Testis (tissue), 2 donors: ENCODE data around the gene TPRG1.

Source experiments
- POLR2A ChIP-seq: fragments of 450-650 bp; IDR thresholded peaks from one replicate; pipeline ENCODE4 v1.6.1; 2017; ENCODE audit warnings: antibody characterized with exemption, mild to moderate bottlenecking, moderate library complexity
- TF ChIP-seq, protein P1 (sequence below), 3 experiments: fragments of 450-650 bp in 2 of 3; fragments of 200-600 bp in 1 of 3; sonication (generic) in 1 of 3; IDR thresholded peaks; one replicate each; pipeline ENCODE4 v1.5.1; 2016 to 2019; ENCODE audit warnings: antibody characterized with exemption in 3 of 3, mild to moderate bottlenecking in 2 of 3, moderate library complexity in 1 of 3

- TF ChIP-seq POLR2A = no peak
- TF ChIP-seq, protein P1, sequence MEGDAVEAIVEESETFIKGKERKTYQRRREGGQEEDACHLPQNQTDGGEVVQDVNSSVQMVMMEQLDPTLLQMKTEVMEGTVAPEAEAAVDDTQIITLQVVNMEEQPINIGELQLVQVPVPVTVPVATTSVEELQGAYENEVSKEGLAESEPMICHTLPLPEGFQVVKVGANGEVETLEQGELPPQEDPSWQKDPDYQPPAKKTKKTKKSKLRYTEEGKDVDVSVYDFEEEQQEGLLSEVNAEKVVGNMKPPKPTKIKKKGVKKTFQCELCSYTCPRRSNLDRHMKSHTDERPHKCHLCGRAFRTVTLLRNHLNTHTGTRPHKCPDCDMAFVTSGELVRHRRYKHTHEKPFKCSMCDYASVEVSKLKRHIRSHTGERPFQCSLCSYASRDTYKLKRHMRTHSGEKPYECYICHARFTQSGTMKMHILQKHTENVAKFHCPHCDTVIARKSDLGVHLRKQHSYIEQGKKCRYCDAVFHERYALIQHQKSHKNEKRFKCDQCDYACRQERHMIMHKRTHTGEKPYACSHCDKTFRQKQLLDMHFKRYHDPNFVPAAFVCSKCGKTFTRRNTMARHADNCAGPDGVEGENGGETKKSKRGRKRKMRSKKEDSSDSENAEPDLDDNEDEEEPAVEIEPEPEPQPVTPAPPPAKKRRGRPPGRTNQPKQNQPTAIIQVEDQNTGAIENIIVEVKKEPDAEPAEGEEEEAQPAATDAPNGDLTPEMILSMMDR (IDR thresholded peaks at IDR 0.05) = no peak
Observed at GRCh38 chr3:189195302-189195701, 23.5 kb downstream of the TPRG1 start.
